Fibroblast of the aortic adventitia (primary cell): ENCODE measurements around the gene ADRA2C. TPM values are rescaled to one million over a fixed set of nuclear protein-coding genes. Genes with fewer than 3 reads are reported as not detected.

Source experiments
- DNase-seq: peaks from one replicate; pipeline ENCODE4 v3.0.0-alpha.2; 2010; ENCODE audit warnings: low read depth
- H3K4me3 ChIP-seq: 2 replicates; pipeline ENCODE4 v1.5.1; 2011; ENCODE audit warnings: low read depth, mild to moderate bottlenecking, control low read depth, low read length, moderate library complexity
- total RNA-seq: library from RNA; depleted of rRNA; stranded (reverse); fragments of >200 nt; gene quantifications from 2 replicates; pipeline ENCODE4 v1.2.3, GENCODE V29; 2012; ENCODE audit warnings: low replicate concordance
- TF ChIP-seq, protein P1 (sequence below): IDR thresholded peaks from 2 replicates; pipeline ENCODE4 v1.5.1; 2011; ENCODE audit warnings: mild to moderate bottlenecking, low read length, control low read depth, inconsistent platforms; ENCODE audit not compliant: insufficient read depth

ADRA2C gene
- total RNA-seq, 1 donor: not detected

GRCh38 chr4:3803475-3803847 lies 37.3 kb downstream of the ADRA2C start:
- TF ChIP-seq, protein P1, sequence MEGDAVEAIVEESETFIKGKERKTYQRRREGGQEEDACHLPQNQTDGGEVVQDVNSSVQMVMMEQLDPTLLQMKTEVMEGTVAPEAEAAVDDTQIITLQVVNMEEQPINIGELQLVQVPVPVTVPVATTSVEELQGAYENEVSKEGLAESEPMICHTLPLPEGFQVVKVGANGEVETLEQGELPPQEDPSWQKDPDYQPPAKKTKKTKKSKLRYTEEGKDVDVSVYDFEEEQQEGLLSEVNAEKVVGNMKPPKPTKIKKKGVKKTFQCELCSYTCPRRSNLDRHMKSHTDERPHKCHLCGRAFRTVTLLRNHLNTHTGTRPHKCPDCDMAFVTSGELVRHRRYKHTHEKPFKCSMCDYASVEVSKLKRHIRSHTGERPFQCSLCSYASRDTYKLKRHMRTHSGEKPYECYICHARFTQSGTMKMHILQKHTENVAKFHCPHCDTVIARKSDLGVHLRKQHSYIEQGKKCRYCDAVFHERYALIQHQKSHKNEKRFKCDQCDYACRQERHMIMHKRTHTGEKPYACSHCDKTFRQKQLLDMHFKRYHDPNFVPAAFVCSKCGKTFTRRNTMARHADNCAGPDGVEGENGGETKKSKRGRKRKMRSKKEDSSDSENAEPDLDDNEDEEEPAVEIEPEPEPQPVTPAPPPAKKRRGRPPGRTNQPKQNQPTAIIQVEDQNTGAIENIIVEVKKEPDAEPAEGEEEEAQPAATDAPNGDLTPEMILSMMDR: no peak
- DNase-seq: no peak
- no peak overlapping the region for H3K4me3 ChIP-seq

DNA sequence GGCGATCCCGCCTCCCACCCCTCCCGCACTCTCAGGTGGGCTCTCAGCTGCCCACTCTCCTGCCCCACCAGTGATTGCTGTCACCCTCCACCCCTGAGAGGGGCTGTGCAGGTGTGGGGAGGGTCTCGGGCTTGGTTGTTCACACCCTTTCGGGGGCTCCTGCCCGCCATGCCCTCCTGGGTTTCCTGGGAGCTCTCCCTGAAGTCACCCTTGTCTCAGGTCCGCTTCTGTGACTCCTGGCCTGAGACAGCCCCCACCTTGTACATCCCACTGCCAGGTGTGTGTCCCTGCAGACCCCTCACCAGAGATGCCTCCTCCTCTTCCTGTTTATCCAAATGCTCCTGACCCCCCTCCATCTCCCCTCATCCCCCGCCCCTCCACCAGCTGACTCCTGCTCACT lies 37.8 kb downstream of the ADRA2C start:
- TF ChIP-seq, protein P1: no peak
- H3K4me3 ChIP-seq: no peak overlapping the region
- DNase-seq: no peak

DNA sequence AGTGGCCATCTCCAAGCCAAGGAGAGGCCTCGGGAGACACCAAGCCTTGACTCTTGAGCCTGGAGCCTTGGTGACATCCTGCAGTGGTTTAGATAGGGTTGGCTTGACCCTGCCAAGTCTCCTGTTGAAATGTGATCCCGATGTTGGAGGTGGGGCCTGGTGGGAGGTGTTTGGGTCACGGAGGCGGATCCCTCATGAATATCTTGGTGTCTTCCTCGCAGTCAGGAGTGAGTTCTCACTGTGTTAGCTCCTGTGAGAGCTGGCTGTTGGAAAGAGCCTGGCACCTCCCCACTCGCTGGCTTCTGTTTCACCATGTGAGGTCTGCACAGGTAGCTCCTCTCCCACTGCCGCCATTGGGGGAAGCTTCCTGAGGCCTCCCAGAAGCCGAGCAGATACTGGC lies 38.8 kb downstream of the ADRA2C start:
- H3K4me3 ChIP-seq: no peak overlapping the region
- TF ChIP-seq, protein P1: no peak
- no peak for DNase-seq

GRCh38 chr4:3805731-3806130 lies 39.5 kb downstream of the ADRA2C start:
- DNase-seq: no peak
- TF ChIP-seq, protein P1: no peak
- no peak overlapping the region for H3K4me3 ChIP-seq

- DNase-seq: no peak
- TF ChIP-seq, protein P1: no peak
- no peak overlapping the region for H3K4me3 ChIP-seq
These were observed 41.1 kb downstream of the ADRA2C start for GRCh38 chr4:3807311-3807710.

- H3K4me3 ChIP-seq: no peak overlapping the region
- no peak for DNase-seq
- TF ChIP-seq, protein P1: no peak
These were observed 41.8 kb downstream of the ADRA2C start for GRCh38 chr4:3807822-3808496.

DNA sequence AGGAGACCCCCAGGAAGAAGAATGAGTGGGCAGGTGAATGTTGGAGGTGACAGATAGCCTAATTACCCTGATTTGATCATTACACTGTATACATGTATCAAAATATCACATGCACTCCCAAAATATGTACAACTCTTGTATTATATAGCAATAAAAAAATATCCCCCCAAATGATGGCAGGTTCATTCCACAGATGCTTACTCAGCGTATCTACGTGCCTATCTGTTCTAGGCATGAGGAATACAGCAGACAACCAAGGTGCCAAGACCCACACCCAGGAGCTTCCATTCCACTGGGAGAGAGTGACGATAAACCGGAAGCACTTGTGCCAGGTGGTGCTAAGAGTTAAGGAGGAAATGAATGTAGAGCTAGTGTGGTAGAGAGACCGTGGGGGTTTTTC lies 42.4 kb downstream of the ADRA2C start:
- DNase-seq: no peak
- TF ChIP-seq, protein P1: no peak
- H3K4me3 ChIP-seq: no peak overlapping the region
